Stimulated activated CD4-positive, alpha-beta T cell treated with anti-CD3 and anti-CD28 coated beads, Interleukin-15, amount 100 ng/mL, for 1 hour (primary cell): Measurements from ENCODE around the gene PLSCR1.
A peak's percentile ranks its signal among the peaks of the same experiment; 100 is the strongest.

Source experiments
- DNase-seq, 2 donors: peaks; one replicate each; pipeline ENCODE4 v3.0.0-alpha.2; 2020; ENCODE audit warnings: low read depth in 1 of 2, low spot score in 1 of 2

PLSCR1 gene

GRCh38 chr3:146544002-146544928 lies at the start of gene PLSCR1:
TSS of gene PLSCR1 (minus strand) at chr3:146544607. CDS start at chr3:146536552, 8,055 bp downstream.
- peak; percentile 37 to 44 for DNase-seq

GRCh38 chr3:146593776-146594175 lies 49.4 kb upstream of the PLSCR1 start:
- no peak for DNase-seq

GRCh38 chr3:146590521-146590920 lies 46.1 kb upstream of the PLSCR1 start:
- DNase-seq = no peak

GRCh38 chr3:146589899-146590508 lies 45.6 kb upstream of the PLSCR1 start:
- no peak for DNase-seq

- DNase-seq = no peak
Observed at GRCh38 chr3:146585156-146585555, 40.7 kb upstream of the PLSCR1 start.

GRCh38 chr3:146581951-146582467 lies 37.6 kb upstream of the PLSCR1 start:
- no peak for DNase-seq

- DNase-seq = no peak
Observed at GRCh38 chr3:146581080-146581601, 36.7 kb upstream of the PLSCR1 start.

- no peak for DNase-seq
Observed at GRCh38 chr3:146577662-146578061, 33.3 kb upstream of the PLSCR1 start.

- DNase-seq = no peak
Observed at GRCh38 chr3:146575636-146576035, 31.2 kb upstream of the PLSCR1 start.

- no peak for DNase-seq
Observed at GRCh38 chr3:146574173-146574572, 29.8 kb upstream of the PLSCR1 start.

GRCh38 chr3:146569314-146569713 lies 24.9 kb upstream of the PLSCR1 start:
- no peak for DNase-seq

GRCh38 chr3:146566138-146566537 lies 21.7 kb upstream of the PLSCR1 start:
- DNase-seq = no peak

GRCh38 chr3:146561879-146562278 lies 17.5 kb upstream of the PLSCR1 start:
- no peak for DNase-seq

- no peak for DNase-seq
Observed at GRCh38 chr3:146561463-146561862, 17.1 kb upstream of the PLSCR1 start.

GRCh38 chr3:146560678-146561077 lies 16.3 kb upstream of the PLSCR1 start:
- DNase-seq = no peak

- DNase-seq = no peak
Observed at GRCh38 chr3:146559388-146559787, 15.0 kb upstream of the PLSCR1 start.

- DNase-seq = no peak
Observed at GRCh38 chr3:146558781-146559180, 14.4 kb upstream of the PLSCR1 start.

- no peak for DNase-seq
Observed at GRCh38 chr3:146557745-146558144, 13.3 kb upstream of the PLSCR1 start.

GRCh38 chr3:146555311-146555710 lies 10.9 kb upstream of the PLSCR1 start:
- DNase-seq = no peak

GRCh38 chr3:146554151-146554760 lies 9.8 kb upstream of the PLSCR1 start:
- DNase-seq = no peak

- DNase-seq = no peak
Observed at GRCh38 chr3:146550743-146551510, 6.5 kb upstream of the PLSCR1 start.
